Vagina (tissue), 2 donors: ENCODE data around the gene RORC. TPM values are rescaled to one million over a fixed set of nuclear protein-coding genes. Genes with fewer than 3 reads are reported as not detected.
"Not testable (repeated sequence)": the region's sequence is repeated elsewhere in the genome, so short reads cannot be mapped to it uniquely, and the experiment has no call there.

Experiments
- DNase-seq, 2 donors: peaks; one replicate each; pipeline ENCODE4 v3.0.0-alpha.2; 2017; ENCODE audit errors: extremely low spot score in 2 of 2
- H3K27ac ChIP-seq: fragments of 200-600 bp; sonication (generic); one replicate; pipeline ENCODE4 v1.5.1; 2019
- H3K27me3 ChIP-seq: fragments of 200-600 bp; sonication (generic); one replicate; pipeline ENCODE4 v1.5.1; 2019
- H3K36me3 ChIP-seq, 2 donors: fragments of 200-600 bp; sonication (generic); one replicate each; pipeline ENCODE4 v1.5.1; 2017 to 2019
- H3K4me1 ChIP-seq: fragments of 200-600 bp; sonication (generic); one replicate; pipeline ENCODE4 v1.5.1; 2019
- H3K4me3 ChIP-seq, 2 donors: fragments of 200-600 bp; sonication (generic); 1 replicate in 1 of 2; 2 replicates in 1 of 2; pipeline ENCODE4 v1.5.1; 2016 to 2019
- H3K9me3 ChIP-seq: fragments of 200-600 bp; sonication (generic); one replicate; pipeline ENCODE4 v1.5.1; 2019
- CTCF ChIP-seq, 3 experiments: fragments of 450-650 bp in 2 of 3; fragments of 200-600 bp in 1 of 3; sonication (generic) in 1 of 3; IDR thresholded peaks; one replicate each; pipeline ENCODE4 v1.5.1; 2017 to 2019; ENCODE audit warnings: antibody characterized with exemption in 3 of 3, mild to moderate bottlenecking in 2 of 3, moderate library complexity in 2 of 3
- POLR2A ChIP-seq, 2 donors: fragments of 450-650 bp; IDR thresholded peaks; one replicate each; pipeline ENCODE4 v1.6.1; 2017; ENCODE audit warnings: antibody characterized with exemption in 2 of 2, mild to moderate bottlenecking in 2 of 2, moderate library complexity in 2 of 2
- POLR2AphosphoS5 ChIP-seq, 2 donors: sonication (generic); formaldehyde crosslinking; IDR thresholded peaks; one replicate each; pipeline ENCODE4 v1.9.0; 2017; ENCODE audit warnings: antibody characterized with exemption in 2 of 2, mild to moderate bottlenecking in 2 of 2, low read depth in 1 of 2; ENCODE audit not compliant: insufficient read depth in 1 of 2
- intact Hi-C: fragments of 100-400 bp; cut with DNase I; formaldehyde crosslinking; loops from one replicate; pipeline ENCODE4 v1.15.1; 2023
- total RNA-seq: library from RNA; depleted of rRNA; stranded (reverse); fragments of >200 nt; gene quantifications from one replicate; pipeline ENCODE4 v1.2.3, GENCODE V29; 2016

RORC gene
- total RNA-seq, 1 donor from 2014 or later, result 8.1 TPM

GRCh38 chr1:151783796-151784195 lies 47.8 kb downstream of the RORC start:
- TF ChIP-seq CTCF (IDR thresholded peaks at IDR 0.05) (no peak), POLR2A (IDR thresholded peaks at IDR 0.05) (no peak), POLR2AphosphoS5 (IDR thresholded peaks at IDR 0.05; ENCODE audit: insufficient read depth in 1 of 2, low read depth in 1 of 2) (no peak)
- no peaks in the 10 kb centered on the region for H3K27me3 ChIP-seq
- intact Hi-C loops, result no loop called here
- H3K27ac ChIP-seq, result no peak overlapping the region
- H3K4me1 ChIP-seq, result no peaks in the 10 kb centered on the region
- no peak for DNase-seq
- no peaks in the 10 kb centered on the region for H3K36me3 ChIP-seq
- H3K9me3 ChIP-seq, result no peaks in the 10 kb centered on the region
- H3K4me3 ChIP-seq, result no peak overlapping the region

GRCh38 chr1:151782741-151783140 lies 48.9 kb downstream of the RORC start:
- Histone ChIP-seq H3K9me3 (no peaks in the 10 kb centered on the region), H3K4me1 (no peaks in the 10 kb centered on the region), H3K36me3 (peaks cover 0 to 8% of the 10 kb centered on the region in 2 donors), H3K27me3 (no peaks in the 10 kb centered on the region), H3K4me3 (no peak overlapping the region), H3K27ac (no peak overlapping the region)
- DNase-seq, result no peak
- TF ChIP-seq POLR2A (IDR thresholded peaks at IDR 0.05), result no peak
- TF ChIP-seq POLR2AphosphoS5 (IDR thresholded peaks at IDR 0.05; ENCODE audit: insufficient read depth in 1 of 2, low read depth in 1 of 2), result no peak
- no peak for TF ChIP-seq CTCF (IDR thresholded peaks at IDR 0.05)
- intact Hi-C loops, result no loop called here

GRCh38 chr1:151782026-151782425 lies 49.6 kb downstream of the RORC start:
- intact Hi-C loops, H3K9me3 ChIP-seq, H3K27ac ChIP-seq, DNase-seq, H3K27me3 ChIP-seq, H3K4me1 ChIP-seq, H3K36me3 ChIP-seq, H3K4me3 ChIP-seq: not testable (repeated sequence)

- intact Hi-C loops, DNase-seq, H3K27me3 ChIP-seq, H3K4me1 ChIP-seq, H3K9me3 ChIP-seq, H3K27ac ChIP-seq, H3K4me3 ChIP-seq, H3K36me3 ChIP-seq: not testable (repeated sequence)
These were observed 50.9 kb downstream of the RORC start for GRCh38 chr1:151780736-151781135.

- peaks cover 0 to 8% of the 10 kb centered on the region in 2 donors for H3K36me3 ChIP-seq
These were observed 51.8 kb downstream of the RORC start for GRCh38 chr1:151779852-151780251.

GRCh38 chr1:151777317-151777716 lies 54.3 kb downstream of the RORC start:
- H3K27ac ChIP-seq, result no peak overlapping the region
- peaks cover 0 to 8% of the 10 kb centered on the region in 2 donors for H3K36me3 ChIP-seq
- no peak for DNase-seq
- H3K9me3 ChIP-seq, result no peaks in the 10 kb centered on the region
- no peaks in the 10 kb centered on the region for H3K27me3 ChIP-seq
- no peak for TF ChIP-seq CTCF (IDR thresholded peaks at IDR 0.05)
- no peak for TF ChIP-seq POLR2AphosphoS5 (IDR thresholded peaks at IDR 0.05; ENCODE audit: insufficient read depth in 1 of 2, low read depth in 1 of 2)
- TF ChIP-seq POLR2A (IDR thresholded peaks at IDR 0.05), result no peak
- intact Hi-C loops, result no loop called here
- no peak overlapping the region for H3K4me3 ChIP-seq
- H3K4me1 ChIP-seq, result no peaks in the 10 kb centered on the region

More at GRCh38 chr1:151779852-151780251, 51.8 kb downstream of the RORC start:
- DNase-seq, result no peak
- H3K27ac ChIP-seq, result no peak overlapping the region
- no peaks in the 10 kb centered on the region for H3K9me3 ChIP-seq
- TF ChIP-seq POLR2A (IDR thresholded peaks at IDR 0.05) (no peak), POLR2AphosphoS5 (IDR thresholded peaks at IDR 0.05; ENCODE audit: insufficient read depth in 1 of 2, low read depth in 1 of 2) (no peak), CTCF (IDR thresholded peaks at IDR 0.05) (no peak)
- no peaks in the 10 kb centered on the region for H3K4me1 ChIP-seq
- no peak overlapping the region for H3K4me3 ChIP-seq
- no peaks in the 10 kb centered on the region for H3K27me3 ChIP-seq
- intact Hi-C loops, result no loop called here
